ENCODE results near the gene HSD17B4. TPM values are rescaled to one million over a fixed set of nuclear protein-coding genes. Genes with fewer than 3 reads are reported as not detected.
"Not testable (repeated sequence)": the region's sequence is repeated elsewhere in the genome, so short reads cannot be mapped to it uniquely, and the experiment has no call there.

The HSD17B4 gene
- total and polyA plus RNA-seq, 9 of the 15 experiments (the other 6 are each of a cell fraction or from before 2014, with no cell fraction given) = 50.6 to 187 (median 94.6) TPM

GRCh38 chr5:119438587-119438917 is 13.7 kb upstream of the HSD17B4 start (continued):
- TF ChIP-seq MTA2 (IDR thresholded peaks at IDR 0.05; ENCODE audit: low read depth) (peak; percentile 70), ZKSCAN8 (CRISPR knock-in tag; IDR thresholded peaks at IDR 0.05) (peak; percentile 84), JUND (IDR thresholded peaks at IDR 0.05; ENCODE audit: borderline replicate concordance, low read depth, low read length) (peak; percentile 43; the same call in 1 of the 2 replicates), FOXK2 (conservative IDR thresholded peaks at IDR 0.05 in 1 of 2, IDR thresholded peaks at IDR 0.05 in 1 of 2; ENCODE audit: low read depth in 2 of 2) (peak in 1 of 2 experiments; percentile 94; a peak in 2 of 4 replicates), SMARCC2 (IDR thresholded peaks at IDR 0.05; ENCODE audit: low read depth) (peak; percentile 73; the same call in 1 of the 2 replicates), MAFK (IDR thresholded peaks at IDR 0.05; ENCODE audit: low read length) (0 out of 2 replicates have a peak, but pooled peaks have one; percentile 2), ZNF639 (CRISPR knock-in tag; conservative IDR thresholded peaks at IDR 0.05 in 1 of 2, IDR thresholded peaks at IDR 0.05 in 1 of 2) (0 out of 4 replicates have a peak, but pooled peaks of 1 of the 2 experiments have one; percentile 2), TCF3 (CRISPR knock-in tag; IDR thresholded peaks at IDR 0.05) (peak; percentile 88), FOSL1 (tag; conservative IDR thresholded peaks at IDR 0.05) (peak; percentile 31; the same call in 1 of the 2 replicates), TAL1 (IDR thresholded peaks at IDR 0.05) (peak; percentile 73), MAZ (CRISPR knock-in tag; conservative IDR thresholded peaks at IDR 0.05 in 1 of 2, IDR thresholded peaks at IDR 0.05 in 1 of 2) (0 out of 4 replicates have a peak, but pooled peaks of 1 of the 2 experiments have one; percentile 5), HMBOX1 (IDR thresholded peaks at IDR 0.05) (peak; percentile 96), NCOR1 (IDR thresholded peaks at IDR 0.05) (peak; percentile 67), PBX2 (CRISPR knock-in tag; IDR thresholded peaks at IDR 0.05; ENCODE audit: low read depth) (peak; percentile 58), PBX2 (tag; conservative IDR thresholded peaks at IDR 0.05; ENCODE audit: low read depth) (peak; percentile 96), SMARCA4 (IDR thresholded peaks at IDR 0.05) (peak; percentile 82), PML (IDR thresholded peaks at IDR 0.05; ENCODE audit: low read length) (peak; percentile 56; the same call in 1 of the 2 replicates), ESRRA (IDR thresholded peaks at IDR 0.05; ENCODE audit: borderline replicate concordance, low read depth) (peak; percentile 68; the same call in 1 of the 2 replicates), ELF1 (tag; IDR thresholded peaks at IDR 0.05) (peak; percentile 25; the same call in 1 of the 2 replicates), TEAD4 (IDR thresholded peaks at IDR 0.05; ENCODE audit: low read length) (peak; percentile 86), MBD2 (IDR thresholded peaks at IDR 0.05; ENCODE audit: borderline replicate concordance, low read depth) (0 out of 2 replicates have a peak, but pooled peaks have one; percentile 15), HDAC3 (IDR thresholded peaks at IDR 0.05; ENCODE audit: borderline replicate concordance, partially characterized antibody) (peak; percentile 46)
- TF ChIP-seq JUND (tag; IDR thresholded peaks at IDR 0.05; ENCODE audit: borderline replicate concordance, low read depth, low read length); TEAD4 (CRISPR knock-in tag; IDR thresholded peaks at IDR 0.05; ENCODE audit: borderline replicate concordance): not testable (repeated sequence)
